A673 (cell line): ENCODE measurements around the gene DSCAML1.

ENCODE experiments used
- EZH2 ChIP-seq: fragments of 200-600 bp; sonication (generic); IDR thresholded peaks from 2 replicates; pipeline ENCODE4 v1.6.1; 2017; ENCODE audit warnings: borderline replicate concordance, low read depth, mild to moderate bottlenecking, mixed read lengths, antibody characterized with exemption, low read length; ENCODE audit not compliant: poor library complexity, severe bottlenecking
- TF ChIP-seq, protein P1 (sequence below): fragments of 300-800, 200-600 bp; sonication (generic); conservative IDR thresholded peaks from 2 replicates; pipeline ENCODE4 v1.5.1; 2017; ENCODE audit warnings: low read depth, mild to moderate bottlenecking, antibody characterized with exemption, low read length, moderate library complexity, mixed read lengths

- TF ChIP-seq EZH2 = no peak
- TF ChIP-seq, protein P1, sequence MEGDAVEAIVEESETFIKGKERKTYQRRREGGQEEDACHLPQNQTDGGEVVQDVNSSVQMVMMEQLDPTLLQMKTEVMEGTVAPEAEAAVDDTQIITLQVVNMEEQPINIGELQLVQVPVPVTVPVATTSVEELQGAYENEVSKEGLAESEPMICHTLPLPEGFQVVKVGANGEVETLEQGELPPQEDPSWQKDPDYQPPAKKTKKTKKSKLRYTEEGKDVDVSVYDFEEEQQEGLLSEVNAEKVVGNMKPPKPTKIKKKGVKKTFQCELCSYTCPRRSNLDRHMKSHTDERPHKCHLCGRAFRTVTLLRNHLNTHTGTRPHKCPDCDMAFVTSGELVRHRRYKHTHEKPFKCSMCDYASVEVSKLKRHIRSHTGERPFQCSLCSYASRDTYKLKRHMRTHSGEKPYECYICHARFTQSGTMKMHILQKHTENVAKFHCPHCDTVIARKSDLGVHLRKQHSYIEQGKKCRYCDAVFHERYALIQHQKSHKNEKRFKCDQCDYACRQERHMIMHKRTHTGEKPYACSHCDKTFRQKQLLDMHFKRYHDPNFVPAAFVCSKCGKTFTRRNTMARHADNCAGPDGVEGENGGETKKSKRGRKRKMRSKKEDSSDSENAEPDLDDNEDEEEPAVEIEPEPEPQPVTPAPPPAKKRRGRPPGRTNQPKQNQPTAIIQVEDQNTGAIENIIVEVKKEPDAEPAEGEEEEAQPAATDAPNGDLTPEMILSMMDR = no peak
These were observed 178.6 kb downstream of the DSCAML1 start for GRCh38 chr11:117618302-117618981.
